ENCODE measurements around the gene MACF1.

MACF1 gene

GRCh38 chr1:39396671-39397070, 192.2 kb downstream of the MACF1 start:
- Histone ChIP-seq H3K9me3 (replicated peaks; ENCODE audit: insufficient read depth, low read length) (no peaks in the 10 kb centered on the region), H3K36me3 (replicated peaks; ENCODE audit: insufficient read depth, low read length) (no peaks in the 10 kb centered on the region; the same call in 1 of the 2 replicates), H3K4me3 (ENCODE audit: low read length) (no peak overlapping the region), H4K20me1 (ENCODE audit: insufficient read depth, low read length) (no peaks in the 10 kb centered on the region), H3K9me2 (replicated peaks; ENCODE audit: insufficient read depth, low read length) (no peaks in the 10 kb centered on the region), H3K27ac (ENCODE audit: low read length) (no peak overlapping the region), H3K9ac (ENCODE audit: low read length) (no peak overlapping the region), H3K79me2 (ENCODE audit: low read length) (peaks cover 93% of the 10 kb centered on the region), H3K4me2 (ENCODE audit: low read depth, low read length) (no peak overlapping the region), H3F3A (ENCODE audit: insufficient read depth, low read length) (peaks cover 26% of the 10 kb centered on the region), H3K27me3 (replicated peaks; ENCODE audit: insufficient read depth, low read length) (no peaks in the 10 kb centered on the region), H2AFZ (ENCODE audit: low read length) (no peak overlapping the region), H3K4me1 (ENCODE audit: low read length) (peaks cover 68% of the 10 kb centered on the region)
- TF ChIP-seq EZH2phosphoT487 (IDR thresholded peaks at IDR 0.05; ENCODE audit: low read length) (no peak), EZH2 (optimal IDR thresholded peaks at IDR 0.05; ENCODE audit: low read depth, low read length) (no peak), CTCF (IDR thresholded peaks at IDR 0.05; ENCODE audit: low read length) (no peak)
- no peak for DNase-seq

- TF ChIP-seq CTCF (IDR thresholded peaks at IDR 0.05; ENCODE audit: low read length) (no peak), EZH2 (optimal IDR thresholded peaks at IDR 0.05; ENCODE audit: low read depth, low read length) (no peak), EZH2phosphoT487 (IDR thresholded peaks at IDR 0.05; ENCODE audit: low read length) (no peak)
- Histone ChIP-seq H2AFZ (ENCODE audit: low read length) (no peak overlapping the region), H3K27me3 (replicated peaks; ENCODE audit: insufficient read depth, low read length) (no peaks in the 10 kb centered on the region), H3K79me2 (ENCODE audit: low read length) (peaks cover 93% of the 10 kb centered on the region), H3K9me3 (replicated peaks; ENCODE audit: insufficient read depth, low read length) (no peaks in the 10 kb centered on the region), H3F3A (ENCODE audit: insufficient read depth, low read length) (peaks cover 26% of the 10 kb centered on the region), H3K36me3 (replicated peaks; ENCODE audit: insufficient read depth, low read length) (no peaks in the 10 kb centered on the region; the same call in 1 of the 2 replicates), H4K20me1 (ENCODE audit: insufficient read depth, low read length) (no peaks in the 10 kb centered on the region), H3K9ac (ENCODE audit: low read length) (no peak overlapping the region), H3K4me1 (ENCODE audit: low read length) (peaks cover 59% of the 10 kb centered on the region), H3K27ac (ENCODE audit: low read length) (no peak overlapping the region), H3K4me2 (ENCODE audit: low read depth, low read length) (no peak overlapping the region), H3K4me3 (ENCODE audit: low read length) (no peak overlapping the region), H3K9me2 (replicated peaks; ENCODE audit: insufficient read depth, low read length) (no peaks in the 10 kb centered on the region)
- no peak for DNase-seq
Observed at GRCh38 chr1:39397487-39397886, 193.0 kb downstream of the MACF1 start.

- peaks cover 94% of the 10 kb centered on the region for H3K79me2 ChIP-seq (ENCODE audit: low read length)
- H2AFZ ChIP-seq (ENCODE audit: low read length) = no peak overlapping the region
- no peak for TF ChIP-seq EZH2 (optimal IDR thresholded peaks at IDR 0.05; ENCODE audit: low read depth, low read length)
- no peak for TF ChIP-seq CTCF (IDR thresholded peaks at IDR 0.05; ENCODE audit: low read length)
- TF ChIP-seq EZH2phosphoT487 (IDR thresholded peaks at IDR 0.05; ENCODE audit: low read length) = no peak
- no peaks in the 10 kb centered on the region; the same call in 1 of the 2 replicates for H3K36me3 ChIP-seq (replicated peaks; ENCODE audit: insufficient read depth, low read length)
- peak overlapping the region; percentile 62 for H3K4me2 ChIP-seq (ENCODE audit: low read depth, low read length)
- H3K27me3 ChIP-seq (replicated peaks; ENCODE audit: insufficient read depth, low read length) = no peaks in the 10 kb centered on the region
- peaks cover 23% of the 10 kb centered on the region for H3F3A ChIP-seq (ENCODE audit: insufficient read depth, low read length)
- peak overlapping the region; percentile 47; the same call in 1 of the 2 replicates for H3K27ac ChIP-seq (ENCODE audit: low read length)
- H3K4me1 ChIP-seq (ENCODE audit: low read length) = peaks cover 52% of the 10 kb centered on the region
- no peaks in the 10 kb centered on the region for H3K9me3 ChIP-seq (replicated peaks; ENCODE audit: insufficient read depth, low read length)
- H3K9me2 ChIP-seq (replicated peaks; ENCODE audit: insufficient read depth, low read length) = no peaks in the 10 kb centered on the region
- H3K9ac ChIP-seq (ENCODE audit: low read length) = no peak overlapping the region
- H3K4me3 ChIP-seq (ENCODE audit: low read length) = peak overlapping the region; percentile 21; the same call in 1 of the 2 replicates
- DNase-seq = peak; percentile 56
- H4K20me1 ChIP-seq (ENCODE audit: insufficient read depth, low read length) = no peaks in the 10 kb centered on the region
Observed at GRCh38 chr1:39398278-39399021, 194.0 kb downstream of the MACF1 start.
